ENCODE results near the gene MGAT4C. TPM values are rescaled to one million over a fixed set of nuclear protein-coding genes. Genes with fewer than 3 reads are reported as not detected.

Gene MGAT4C
- total RNA-seq, 1 experiment from 2014 or later = not detected

DNA sequence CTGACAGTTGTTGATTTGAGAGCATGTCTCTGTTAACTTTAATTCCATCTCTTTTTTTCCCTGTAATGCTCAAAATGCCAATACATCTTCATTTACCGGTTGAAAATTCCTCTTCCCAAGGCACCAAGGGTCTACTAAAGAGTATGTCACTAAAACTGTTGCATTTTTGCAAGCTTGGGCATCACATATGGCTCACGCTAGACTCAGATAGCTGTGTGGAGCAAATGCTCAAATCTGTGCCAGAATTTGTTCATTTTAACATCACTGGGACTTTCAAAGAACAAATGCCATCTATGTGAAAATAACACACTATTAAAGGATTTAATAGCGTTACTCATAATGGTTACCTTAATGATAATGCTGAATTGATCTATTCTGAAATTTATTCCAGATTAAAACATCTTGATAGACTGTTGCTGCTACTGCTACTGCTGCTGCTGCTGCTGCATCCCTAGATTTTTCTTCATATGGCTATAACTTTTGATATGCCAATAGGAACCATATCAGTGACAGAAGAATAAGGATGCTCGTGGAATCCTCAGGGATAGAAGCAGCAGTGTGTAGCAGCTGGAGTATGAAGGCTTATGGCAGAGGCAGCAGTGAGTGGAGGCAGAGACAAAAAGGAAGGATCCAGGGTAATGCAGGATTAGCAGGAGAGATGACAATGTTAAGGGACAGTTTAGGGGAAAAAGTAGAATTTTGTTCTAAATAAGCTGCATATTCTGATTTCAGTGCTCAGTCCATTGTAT is 57.3 kb downstream of the MGAT4C start:
- Histone ChIP-seq H3K9me3 (no peaks in the 10 kb centered on the region), H3K4me1 (no peaks in the 10 kb centered on the region), H3K27me3 (replicated peaks; ENCODE audit: control insufficient read depth, insufficient read depth, low read length) (no peaks in the 10 kb centered on the region), H3K4me3 (ENCODE audit: low read depth, low read length) (no peak overlapping the region), H3K36me3 (ENCODE audit: control insufficient read depth, insufficient read depth, low read length) (no peaks in the 10 kb centered on the region)
- Mint-ChIP-seq H3K9me3 (ENCODE audit: unreplicated experiment) (no peaks in the 10 kb centered on the region), H3K36me3 (ENCODE audit: insufficient read depth, unreplicated experiment) (no peaks in the 10 kb centered on the region), H3K27me3 (ENCODE audit: insufficient read depth, unreplicated experiment) (no peaks in the 10 kb centered on the region), H3K27ac (ENCODE audit: unreplicated experiment) (no peak overlapping the region), H3K4me1 (ENCODE audit: low read depth, unreplicated experiment) (no peaks in the 10 kb centered on the region), H3K4me3 (ENCODE audit: unreplicated experiment) (no peak overlapping the region)
- intact Hi-C loops (cut with micrococcal nuclease; ENCODE audit: unreplicated experiment) = no loop called here
- CTCF ChIA-PET = no interaction called here
- TF ChIP-seq, protein P1, sequence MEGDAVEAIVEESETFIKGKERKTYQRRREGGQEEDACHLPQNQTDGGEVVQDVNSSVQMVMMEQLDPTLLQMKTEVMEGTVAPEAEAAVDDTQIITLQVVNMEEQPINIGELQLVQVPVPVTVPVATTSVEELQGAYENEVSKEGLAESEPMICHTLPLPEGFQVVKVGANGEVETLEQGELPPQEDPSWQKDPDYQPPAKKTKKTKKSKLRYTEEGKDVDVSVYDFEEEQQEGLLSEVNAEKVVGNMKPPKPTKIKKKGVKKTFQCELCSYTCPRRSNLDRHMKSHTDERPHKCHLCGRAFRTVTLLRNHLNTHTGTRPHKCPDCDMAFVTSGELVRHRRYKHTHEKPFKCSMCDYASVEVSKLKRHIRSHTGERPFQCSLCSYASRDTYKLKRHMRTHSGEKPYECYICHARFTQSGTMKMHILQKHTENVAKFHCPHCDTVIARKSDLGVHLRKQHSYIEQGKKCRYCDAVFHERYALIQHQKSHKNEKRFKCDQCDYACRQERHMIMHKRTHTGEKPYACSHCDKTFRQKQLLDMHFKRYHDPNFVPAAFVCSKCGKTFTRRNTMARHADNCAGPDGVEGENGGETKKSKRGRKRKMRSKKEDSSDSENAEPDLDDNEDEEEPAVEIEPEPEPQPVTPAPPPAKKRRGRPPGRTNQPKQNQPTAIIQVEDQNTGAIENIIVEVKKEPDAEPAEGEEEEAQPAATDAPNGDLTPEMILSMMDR (IDR thresholded peaks at IDR 0.05; ENCODE audit: insufficient read depth in 1 of 2, low read depth in 1 of 2, low read length in 1 of 2, severe bottlenecking in 1 of 2, unreplicated experiment in 1 of 2) = no peak
- POLR2A ChIA-PET = no interaction called here
- no peak for DNase-seq
- no TSS peak for BruUV-seq (replicated peaks)

DNA sequence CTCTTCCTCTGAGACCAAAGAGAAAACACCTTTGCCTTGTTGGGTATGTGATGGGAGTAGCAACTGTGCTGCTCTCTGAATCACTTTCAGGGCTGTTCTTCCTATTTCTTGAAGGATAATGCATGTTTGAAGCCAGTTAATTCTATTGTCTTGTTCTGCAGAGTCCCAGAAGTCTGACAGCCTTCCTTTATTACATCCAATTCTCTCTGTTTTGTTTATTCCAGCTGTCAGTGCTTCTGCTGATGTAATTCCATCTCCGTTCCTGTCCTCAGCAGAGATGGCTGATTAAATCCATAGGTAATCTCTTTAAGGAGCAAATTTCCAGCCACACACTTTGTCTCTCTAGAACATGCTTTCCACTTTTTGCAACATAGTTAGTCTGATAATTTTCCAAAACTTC is 59.7 kb downstream of the MGAT4C start:
- intact Hi-C loops (cut with micrococcal nuclease; ENCODE audit: unreplicated experiment) = no loop called here
- no peaks in the 10 kb centered on the region for H3K36me3 Mint-ChIP-seq (ENCODE audit: insufficient read depth, unreplicated experiment)
- H3K4me1 ChIP-seq = no peaks in the 10 kb centered on the region

GRCh38 chr12:86194721-86195120 is 61.5 kb downstream of the MGAT4C start:
- intact Hi-C loops (cut with micrococcal nuclease; ENCODE audit: unreplicated experiment) = no loop called here
- Mint-ChIP-seq H3K9me3 (ENCODE audit: unreplicated experiment) (no peaks in the 10 kb centered on the region), H3K4me3 (ENCODE audit: unreplicated experiment) (no peak overlapping the region), H3K27me3 (ENCODE audit: insufficient read depth, unreplicated experiment) (no peaks in the 10 kb centered on the region), H3K27ac (ENCODE audit: unreplicated experiment) (no peak overlapping the region), H3K4me1 (ENCODE audit: low read depth, unreplicated experiment) (no peaks in the 10 kb centered on the region), H3K36me3 (ENCODE audit: insufficient read depth, unreplicated experiment) (no peaks in the 10 kb centered on the region)
- Histone ChIP-seq H3K9me3 (no peaks in the 10 kb centered on the region), H3K4me3 (ENCODE audit: low read depth, low read length) (no peak overlapping the region), H3K4me1 (no peaks in the 10 kb centered on the region), H3K36me3 (ENCODE audit: control insufficient read depth, insufficient read depth, low read length) (no peaks in the 10 kb centered on the region), H3K27me3 (replicated peaks; ENCODE audit: control insufficient read depth, insufficient read depth, low read length) (no peaks in the 10 kb centered on the region)
- POLR2A ChIA-PET = no interaction called here
- CTCF ChIA-PET = no interaction called here
- BruUV-seq (replicated peaks) = no TSS peak
- TF ChIP-seq, protein P1 (IDR thresholded peaks at IDR 0.05; ENCODE audit: insufficient read depth in 1 of 2, low read depth in 1 of 2, low read length in 1 of 2, severe bottlenecking in 1 of 2, unreplicated experiment in 1 of 2) = no peak
- no peak for DNase-seq

More for the DNA sequence above, 59.7 kb downstream of the MGAT4C start:
- Histone ChIP-seq H3K9me3 (no peaks in the 10 kb centered on the region), H3K36me3 (ENCODE audit: control insufficient read depth, insufficient read depth, low read length) (no peaks in the 10 kb centered on the region), H3K4me3 (ENCODE audit: low read depth, low read length) (no peak overlapping the region), H3K27me3 (replicated peaks; ENCODE audit: control insufficient read depth, insufficient read depth, low read length) (no peaks in the 10 kb centered on the region)
- TF ChIP-seq, protein P1 (IDR thresholded peaks at IDR 0.05; ENCODE audit: insufficient read depth in 1 of 2, low read depth in 1 of 2, low read length in 1 of 2, severe bottlenecking in 1 of 2, unreplicated experiment in 1 of 2) = no peak
- no peaks in the 10 kb centered on the region for H3K9me3 Mint-ChIP-seq (ENCODE audit: unreplicated experiment)
- no peaks in the 10 kb centered on the region for H3K4me1 Mint-ChIP-seq (ENCODE audit: low read depth, unreplicated experiment)
- H3K27ac Mint-ChIP-seq (ENCODE audit: unreplicated experiment) = no peak overlapping the region
- no peaks in the 10 kb centered on the region for H3K27me3 Mint-ChIP-seq (ENCODE audit: insufficient read depth, unreplicated experiment)
- DNase-seq = no peak
- POLR2A ChIA-PET = no interaction called here
- H3K4me3 Mint-ChIP-seq (ENCODE audit: unreplicated experiment) = no peak overlapping the region
- CTCF ChIA-PET = no interaction called here
- no TSS peak for BruUV-seq (replicated peaks)

Measured in Caco-2 (cell line).